HepG2 (cell line): Measurements from ENCODE around the gene SSU72. TPM values are rescaled to one million over a fixed set of nuclear protein-coding genes. Genes with fewer than 3 reads are reported as not detected.
"Not testable (repeated sequence)": the region's sequence is repeated elsewhere in the genome, so short reads cannot be mapped to it uniquely, and the experiment has no call there.

Experiments
- CREB1 ChIP-seq, 2 experiments: fragments of 450-650 bp in 1 of 2; IDR thresholded peaks; 2 replicates each; pipeline ENCODE4 v1.6.1; 2016 to 2017; ENCODE audit warnings: control low read depth in 1 of 2, mild to moderate bottlenecking in 1 of 2, missing compliant biosample characterization in 1 of 2, missing genetic modification characterization in 1 of 2
- CREM ChIP-seq, 2 experiments: sonication (generic) in 1 of 2; formaldehyde crosslinking in 1 of 2; IDR thresholded peaks; 2 replicates each; pipeline versions ENCODE4 v1.4.0 to v1.6.1; 2016 to 2020; ENCODE audit warnings: antibody characterized with exemption in 1 of 2, mild to moderate bottlenecking in 1 of 2, missing genetic modification reagents in 1 of 2
- CTCF ChIP-seq: sonication (generic); formaldehyde crosslinking; IDR thresholded peaks from 2 replicates; pipeline ENCODE4 v1.5.0; 2020; ENCODE audit warnings: mild to moderate bottlenecking, missing genetic modification reagents, moderate library complexity
- ETV5 ChIP-seq: IDR thresholded peaks from 2 replicates; pipeline ENCODE4 v1.6.1; 2018; ENCODE audit warnings: missing biosample characterization, missing genetic modification reagents, inconsistent platforms, borderline replicate concordance
- GABPA ChIP-seq, 2 experiments: IDR thresholded peaks; 2 replicates each; pipeline ENCODE4 v1.6.1; 2011 to 2016; ENCODE audit warnings: low read depth in 2 of 2, low read length in 1 of 2, missing biosample characterization in 1 of 2, missing genetic modification characterization in 1 of 2
- HDAC1 ChIP-seq: sonication (generic); formaldehyde crosslinking; IDR thresholded peaks from 2 replicates; pipeline ENCODE4 v1.5.1; 2020; ENCODE audit warnings: mild to moderate bottlenecking, missing genetic modification reagents
- HMGXB4 ChIP-seq, 2 experiments: sonication (generic) in 1 of 2; formaldehyde crosslinking in 1 of 2; IDR thresholded peaks; 2 replicates each; pipeline versions ENCODE4 v1.4.0 to v1.6.1; 2018 to 2020; ENCODE audit warnings: missing genetic modification reagents in 2 of 2, borderline replicate concordance in 1 of 2, low read depth in 1 of 2, mild to moderate bottlenecking in 1 of 2, missing biosample characterization in 1 of 2
- KAT8 ChIP-seq: IDR thresholded peaks from 2 replicates; pipeline ENCODE4 v1.6.1; 2016; ENCODE audit warnings: missing genetic modification reagents, missing compliant biosample characterization
- PHF21A ChIP-seq: sonication (generic); formaldehyde crosslinking; IDR thresholded peaks from 2 replicates; pipeline ENCODE4 v1.5.0; 2020; ENCODE audit warnings: mild to moderate bottlenecking, missing genetic modification reagents
- SAP130 ChIP-seq: IDR thresholded peaks from 2 replicates; pipeline ENCODE4 v1.6.1; 2016; ENCODE audit warnings: low read depth
- SOX5 ChIP-seq: IDR thresholded peaks from 2 replicates; pipeline ENCODE4 v1.6.1; 2016; ENCODE audit warnings: borderline replicate concordance
- ZFY ChIP-seq: sonication (generic); formaldehyde crosslinking; IDR thresholded peaks from 2 replicates; pipeline ENCODE4 v1.4.0; 2020; ENCODE audit warnings: missing genetic modification reagents
- ZNF232 ChIP-seq: sonication (generic); formaldehyde crosslinking; IDR thresholded peaks from 2 replicates; pipeline ENCODE4 v1.4.0; 2020; ENCODE audit warnings: missing genetic modification reagents, borderline replicate concordance
- ZNF605 ChIP-seq: sonication (generic); formaldehyde crosslinking; IDR thresholded peaks from 2 replicates; pipeline ENCODE4 v1.8.0; 2022; ENCODE audit warnings: mild to moderate bottlenecking, missing genetic modification reagents
- polyA plus RNA-seq, 8 experiments: library from polyadenylated mRNA; depleted of rRNA in 3 of 8; stranded (reverse) in 7 of 8; unstranded in 1 of 8; fragments of >200 nt; fragmentation: Illumina TruSeq in 4 of 8; extraction: Trizol in 4 of 8; gene quantifications; 2 replicates each; pipeline versions ENCODE4 v1.2.1 to v1.2.3, GENCODE V29; 2011 to 2016; ENCODE audit warnings: low read depth in 4 of 8, missing spikeins in 1 of 8, mixed read lengths in 1 of 8; ENCODE audit not compliant: insufficient read depth in 1 of 8
- total RNA-seq, 5 experiments: library from RNA; depleted of rRNA; stranded (reverse); fragments of >200 nt; fragmentation: Illumina TruSeq; extraction: Trizol; gene quantifications; 2 replicates each; pipeline ENCODE4 v1.2.3, GENCODE V29; 2016; ENCODE audit warnings: low read depth in 1 of 5

Gene SSU72
- total and polyA plus RNA-seq, 2 of the 13 experiments (the other 11 are each of a cell fraction or from before 2014, with no cell fraction given) = 42.8 to 67.1 TPM

- TF ChIP-seq ETV5 (CRISPR knock-in tag) (peak; percentile 65; the same call in 1 of the 2 replicates), HDAC1 (CRISPR knock-in tag) (peak; percentile 45; the same call in 1 of the 2 replicates), ZNF605 (0 out of 2 replicates have a peak, but pooled peaks have one; percentile 70), KAT8 (CRISPR knock-in tag) (peak; percentile 61), GABPA (CRISPR knock-in tag; IDR thresholded peaks at IDR 0.05; ENCODE audit: low read depth) (peak; percentile 64), CREM (IDR thresholded peaks at IDR 0.05) (0 out of 2 replicates have a peak, but pooled peaks have one; percentile 12), SAP130 (peak; percentile 16; the same call in 1 of the 2 replicates), PHF21A (0 out of 2 replicates have a peak, but pooled peaks have one; percentile 1), CREB1 (CRISPR knock-in tag; IDR thresholded peaks at IDR 0.05) (peak; percentile 65), ZNF232 (CRISPR knock-in tag) (peak; percentile 54; the same call in 1 of the 2 replicates), CTCF (CRISPR knock-in tag) (peak; percentile 73), ZFY (CRISPR knock-in tag) (peak; percentile 52), SOX5 (CRISPR knock-in tag) (0 out of 2 replicates have a peak, but pooled peaks have one; percentile 2), HMGXB4 (CRISPR knock-in tag; IDR thresholded peaks at IDR 0.05; ENCODE audit: borderline replicate concordance in 1 of 2, low read depth in 1 of 2) (peak; percentile 51 to 78; a peak in 3 of 4 replicates)
- TF ChIP-seq GABPA (IDR thresholded peaks at IDR 0.05; ENCODE audit: low read depth, low read length); CREM (CRISPR knock-in tag; IDR thresholded peaks at IDR 0.05); CREB1 (IDR thresholded peaks at IDR 0.05): not testable (repeated sequence)
Observed at GRCh38 chr1:1505366-1505798, 69.3 kb downstream of the SSU72 start (continued).
